Measurements from ENCODE around the gene FIGNL2. TPM values are rescaled to one million over a fixed set of nuclear protein-coding genes. Genes with fewer than 3 reads are reported as not detected.

The FIGNL2 gene
- total and polyA plus RNA-seq, 9 of the 15 experiments (the other 6 are each of a cell fraction or from before 2014, with no cell fraction given), result 0.01 TPM; not detected in 8

GRCh38 chr12:51886021-51886710, 37.6 kb upstream of the FIGNL2 start (continued):
- TF ChIP-seq CHD7 (IDR thresholded peaks at IDR 0.05; ENCODE audit: low read depth, low read length) (no peak), ZNF639 (CRISPR knock-in tag; conservative IDR thresholded peaks at IDR 0.05 in 1 of 2, IDR thresholded peaks at IDR 0.05 in 1 of 2) (0 out of 4 replicates have a peak, but pooled peaks of 1 of the 2 experiments have one; percentile 41), PURB (CRISPR knock-in tag; IDR thresholded peaks at IDR 0.05; ENCODE audit: low read depth) (no peak), MTA1 (IDR thresholded peaks at IDR 0.05; ENCODE audit: borderline replicate concordance) (no peak), EZH2 (IDR thresholded peaks at IDR 0.05; ENCODE audit: borderline replicate concordance, low read depth, low read length) (no peak), POLR2AphosphoS2 (IDR thresholded peaks at IDR 0.05; ENCODE audit: low read length) (no peak), MCM7 (IDR thresholded peaks at IDR 0.05) (no peak), ZHX1 (conservative IDR thresholded peaks at IDR 0.05; ENCODE audit: low read length) (no peak), ZSCAN32 (CRISPR knock-in tag; IDR thresholded peaks at IDR 0.05) (no peak)

Measured in K562 (cell line).